Thyroid gland (tissue), 4 donors: ENCODE measurements around the gene SEC14L5.

Source experiments
- CTCF ChIP-seq, 6 experiments: fragments of 200-600 bp in 3 of 6; fragments of 450-650 bp in 3 of 6; sonication (generic) in 3 of 6; IDR thresholded peaks; one replicate each; pipeline ENCODE4 v1.5.1; 2016 to 2019; ENCODE audit warnings: antibody characterized with exemption in 6 of 6, mild to moderate bottlenecking in 2 of 6, inconsistent platforms in 1 of 6, moderate library complexity in 1 of 6
- POLR2A ChIP-seq, 2 donors: fragments of 450-650 bp; IDR thresholded peaks; one replicate each; pipeline ENCODE4 v1.6.1; 2017; ENCODE audit warnings: antibody characterized with exemption in 2 of 2, mild to moderate bottlenecking in 2 of 2, moderate library complexity in 1 of 2

GRCh38 chr16:4933871-4934395 lies 24.2 kb upstream of the SEC14L5 start:
- TF ChIP-seq CTCF (IDR thresholded peaks at IDR 0.05): no peak
- no peak for TF ChIP-seq POLR2A (IDR thresholded peaks at IDR 0.05)
